CD14-positive monocyte (primary cell): ENCODE results near the gene BRI3. TPM values are rescaled to one million over a fixed set of nuclear protein-coding genes. Genes with fewer than 3 reads are reported as not detected.
A peak's percentile ranks its signal among the peaks of the same experiment; 100 is the strongest.

Experiments used
- DNase-seq, 3 donors: peaks; one replicate each; pipeline ENCODE4 v3.0.0-alpha.2; 2011 to 2022
- H2AFZ ChIP-seq: 2 replicates; pipeline ENCODE4 v1.6.0; 2012; ENCODE audit warnings: mild to moderate bottlenecking, low read depth, low read length, inconsistent platforms; ENCODE audit not compliant: insufficient read depth, poor library complexity, severe bottlenecking
- H3K27ac ChIP-seq, 2 donors: 1 replicate in 1 of 2; 2 replicates in 1 of 2; pipeline ENCODE4 v1.5.1; 2012 to 2013; ENCODE audit warnings: low read length in 2 of 2, control low read depth in 1 of 2, inconsistent platforms in 1 of 2, low read depth in 1 of 2, mild to moderate bottlenecking in 1 of 2
- H3K27me3 ChIP-seq, 2 donors: one replicate each; pipeline versions ENCODE4 v1.6.0 to v1.6.1; 2011 to 2013; ENCODE audit warnings: low read length in 2 of 2; ENCODE audit not compliant: control insufficient read depth in 2 of 2, insufficient read depth in 2 of 2
- H3K36me3 ChIP-seq, 2 donors: replicated peaks in 1 of 2; 1 replicate in 1 of 2; 2 replicates in 1 of 2; pipeline versions ENCODE4 v1.5.1 to v1.6.1; 2012 to 2013; ENCODE audit warnings: low read length in 2 of 2, control low read depth in 1 of 2, inconsistent platforms in 1 of 2, mild to moderate bottlenecking in 1 of 2; ENCODE audit not compliant: insufficient read depth in 2 of 2, control insufficient read depth in 1 of 2
- H3K4me1 ChIP-seq, 2 donors: 1 replicate in 1 of 2; 2 replicates in 1 of 2; pipeline versions ENCODE4 v1.5.1 to v1.6.1; 2012 to 2013; ENCODE audit warnings: low read length in 2 of 2, control low read depth in 1 of 2, inconsistent platforms in 1 of 2, mild to moderate bottlenecking in 1 of 2, moderate library complexity in 1 of 2; ENCODE audit not compliant: insufficient read depth in 2 of 2, control insufficient read depth in 1 of 2
- H3K4me2 ChIP-seq: replicated peaks from 2 replicates; pipeline ENCODE3; 2012; ENCODE audit warnings: low read length, moderate library complexity, mild to moderate bottlenecking; ENCODE audit not compliant: poor library complexity, severe bottlenecking; ENCODE audit errors: extremely low read depth
- H3K4me3 ChIP-seq, 3 experiments: fragments of 200-600 bp in 1 of 3; sonication (generic) in 1 of 3; replicated peaks in 1 of 3; 1 replicate in 2 of 3; 2 replicates in 1 of 3; pipeline ENCODE4 v1.5.1; 2011 to 2013; ENCODE audit warnings: low read length in 3 of 3, mild to moderate bottlenecking in 3 of 3, control low read depth in 2 of 3, low read depth in 2 of 3, inconsistent platforms in 1 of 3, moderate library complexity in 1 of 3
- H3K79me2 ChIP-seq: 2 replicates; pipeline ENCODE4 v1.6.0; 2012; ENCODE audit warnings: mild to moderate bottlenecking, control low read depth, inconsistent platforms, low read length, moderate library complexity; ENCODE audit not compliant: insufficient read depth
- H3K9ac ChIP-seq: 2 replicates; pipeline ENCODE4 v1.6.0; 2017; ENCODE audit warnings: low read length, mild to moderate bottlenecking; ENCODE audit not compliant: insufficient read depth, poor library complexity, severe bottlenecking
- H3K9me3 ChIP-seq, 2 donors: replicated peaks in 1 of 2; 1 replicate in 1 of 2; 2 replicates in 1 of 2; pipeline versions ENCODE4 v1.5.1 to v1.6.1; 2012 to 2013; ENCODE audit warnings: low read length in 2 of 2, control low read depth in 1 of 2; ENCODE audit not compliant: control insufficient read depth in 1 of 2, insufficient read depth in 1 of 2
- H4K20me1 ChIP-seq: 2 replicates; pipeline ENCODE4 v1.6.0; 2012; ENCODE audit warnings: mild to moderate bottlenecking, low read length, control low read depth, moderate library complexity; ENCODE audit not compliant: insufficient read depth
- H3K27ac Mint-ChIP-seq, 7 donors: one replicate each; pipeline ENCODE4 v1.8.0; 2020; ENCODE audit warnings: mild to moderate bottlenecking in 7 of 7, mixed read lengths in 7 of 7, moderate library complexity in 6 of 7, inconsistent platforms in 2 of 7
- H3K27me3 Mint-ChIP-seq, 3 donors: one replicate each; pipeline ENCODE4 v1.8.0; 2021 to 2022; ENCODE audit warnings: low read depth in 3 of 3, mild to moderate bottlenecking in 3 of 3, mixed read lengths in 3 of 3, moderate library complexity in 3 of 3, inconsistent platforms in 1 of 3
- H3K36me3 Mint-ChIP-seq, 2 donors: one replicate each; pipeline ENCODE4 v1.8.0; 2020; ENCODE audit warnings: mixed read lengths in 2 of 2, inconsistent platforms in 1 of 2, mild to moderate bottlenecking in 1 of 2
- H3K4me1 Mint-ChIP-seq: one replicate; pipeline ENCODE4 v1.8.0; 2020; ENCODE audit warnings: mild to moderate bottlenecking, mixed read lengths
- H3K4me3 Mint-ChIP-seq, 2 donors: one replicate each; pipeline ENCODE4 v1.8.0; 2020; ENCODE audit warnings: mild to moderate bottlenecking in 2 of 2, mixed read lengths in 2 of 2, moderate library complexity in 1 of 2
- H3K9me3 Mint-ChIP-seq, 7 donors: one replicate each; pipeline ENCODE4 v1.8.0; 2020 to 2022; ENCODE audit warnings: mixed read lengths in 7 of 7, mild to moderate bottlenecking in 6 of 7, moderate library complexity in 6 of 7, inconsistent platforms in 2 of 7
- WGBS: methylation state at CpG from one replicate; pipeline ENCODE4 v1.1.5; 2013; ENCODE audit warnings: missing lambda C conversion rate; ENCODE audit not compliant: insufficient coverage; 5-methylcytosine and 5-hydroxymethylcytosine counted together
- intact Hi-C, 2 donors: fragments of 100-400 bp; cut with micrococcal nuclease; formaldehyde crosslinking; loops; one replicate each; pipeline versions ENCODE4 v1.15.0 to v1.15.1; 2023
- polyA plus RNA-seq, 3 donors: library from polyadenylated mRNA; depleted of rRNA in 1 of 3; unstranded in 2 of 3; stranded (reverse) in 1 of 3; fragments of 300-500 nt in 2 of 3; fragments of >200 nt in 1 of 3; fragmentation: Illumina TruSeq in 2 of 3; gene quantifications; 1 replicate in 2 of 3; 2 replicates in 1 of 3; pipeline ENCODE4 v1.2.3, GENCODE V29; 2012 to 2021
- TF ChIP-seq, protein P1 (sequence below): fragments of 200-600 bp; IDR thresholded peaks from one replicate; pipeline ENCODE4 v1.8.0; 2022; ENCODE audit warnings: antibody characterized with exemption, mild to moderate bottlenecking

The BRI3 gene
- polyA plus RNA-seq, 3 donors: 120 to 273 (median 149) TPM

DNA sequence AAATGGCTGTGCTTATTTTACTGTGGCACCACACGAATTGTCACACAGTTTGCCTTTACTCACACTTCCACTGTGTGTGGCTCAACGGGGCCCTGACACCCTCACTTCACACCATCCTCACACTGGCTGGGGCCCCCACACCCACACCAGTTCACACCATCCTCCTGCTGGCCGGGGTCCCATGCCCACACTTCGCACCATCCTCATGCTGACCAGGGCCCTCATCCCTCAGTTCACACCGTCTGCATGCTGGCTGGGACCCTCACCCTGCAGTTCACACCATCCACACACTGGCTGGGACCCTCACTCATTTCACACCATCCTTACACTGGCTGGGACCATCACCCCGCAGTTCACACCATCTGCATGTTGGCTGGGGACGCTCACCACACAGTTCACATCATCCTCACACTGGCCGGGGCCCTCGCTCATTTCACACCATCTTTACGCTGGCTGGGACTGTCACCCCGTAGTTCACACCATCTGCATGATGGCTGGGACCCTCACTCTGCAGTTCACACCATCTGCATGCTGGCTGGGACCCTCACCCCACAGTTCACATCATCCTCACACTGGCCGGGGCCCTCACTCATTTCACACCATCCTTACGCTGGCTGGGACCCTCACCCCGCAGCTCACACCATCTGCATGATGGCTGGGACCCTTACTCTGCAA lies 36.0 kb downstream of the BRI3 start:
- H3K36me3 Mint-ChIP-seq: no peaks in the 10 kb centered on the region
- H4K20me1 ChIP-seq: no peaks in the 10 kb centered on the region
- H3K27ac ChIP-seq: no peak overlapping the region
- H3K9me3 ChIP-seq: no peaks in the 10 kb centered on the region
- peaks cover 2 to 5% (median 4%) of the 10 kb centered on the region in 3 donors for H3K27me3 Mint-ChIP-seq
- TF ChIP-seq, protein P1, sequence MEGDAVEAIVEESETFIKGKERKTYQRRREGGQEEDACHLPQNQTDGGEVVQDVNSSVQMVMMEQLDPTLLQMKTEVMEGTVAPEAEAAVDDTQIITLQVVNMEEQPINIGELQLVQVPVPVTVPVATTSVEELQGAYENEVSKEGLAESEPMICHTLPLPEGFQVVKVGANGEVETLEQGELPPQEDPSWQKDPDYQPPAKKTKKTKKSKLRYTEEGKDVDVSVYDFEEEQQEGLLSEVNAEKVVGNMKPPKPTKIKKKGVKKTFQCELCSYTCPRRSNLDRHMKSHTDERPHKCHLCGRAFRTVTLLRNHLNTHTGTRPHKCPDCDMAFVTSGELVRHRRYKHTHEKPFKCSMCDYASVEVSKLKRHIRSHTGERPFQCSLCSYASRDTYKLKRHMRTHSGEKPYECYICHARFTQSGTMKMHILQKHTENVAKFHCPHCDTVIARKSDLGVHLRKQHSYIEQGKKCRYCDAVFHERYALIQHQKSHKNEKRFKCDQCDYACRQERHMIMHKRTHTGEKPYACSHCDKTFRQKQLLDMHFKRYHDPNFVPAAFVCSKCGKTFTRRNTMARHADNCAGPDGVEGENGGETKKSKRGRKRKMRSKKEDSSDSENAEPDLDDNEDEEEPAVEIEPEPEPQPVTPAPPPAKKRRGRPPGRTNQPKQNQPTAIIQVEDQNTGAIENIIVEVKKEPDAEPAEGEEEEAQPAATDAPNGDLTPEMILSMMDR: no peak
- H3K9me3 Mint-ChIP-seq: peaks cover 0 to 9% (median 3%) of the 10 kb centered on the region in 7 donors
- intact Hi-C loops: no loop called here
- H3K79me2 ChIP-seq: no peaks in the 10 kb centered on the region
- H3K36me3 ChIP-seq: no peaks in the 10 kb centered on the region
- WGBS: 91% methylated on average over 13 of the region's 14 CpGs
- H3K4me3 Mint-ChIP-seq: no peak overlapping the region
- no peak for DNase-seq
- no peak overlapping the region for H2AFZ ChIP-seq
- H3K27me3 ChIP-seq: no peaks in the 10 kb centered on the region
- no peak overlapping the region for H3K9ac ChIP-seq
- no peak overlapping the region for H3K4me2 ChIP-seq
- no peak overlapping the region for H3K4me3 ChIP-seq
- peak overlapping the region in 1 of 7 donors; percentile 37 for H3K27ac Mint-ChIP-seq
- peaks cover 2% of the 10 kb centered on the region for H3K4me1 Mint-ChIP-seq
- H3K4me1 ChIP-seq: no peaks in the 10 kb centered on the region

DNA sequence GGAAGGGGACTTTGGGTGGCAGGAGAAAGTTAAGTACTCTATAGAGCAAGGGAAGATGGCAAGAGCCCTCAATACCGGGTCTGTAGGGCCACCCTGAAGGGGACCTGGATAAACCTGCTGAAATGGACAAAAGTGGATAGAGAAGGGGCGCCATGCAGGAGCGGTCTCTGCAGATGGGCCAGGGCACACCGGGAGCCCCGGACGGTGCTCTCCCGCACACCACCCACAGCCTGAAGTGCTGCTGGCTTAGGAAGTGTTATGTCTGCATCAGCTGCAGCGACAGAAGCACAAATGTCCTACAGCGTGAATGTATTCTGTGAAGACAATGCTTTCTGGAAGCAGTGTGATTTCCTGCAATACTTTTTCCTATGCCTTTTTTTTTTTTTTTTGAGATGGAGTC lies 37.7 kb downstream of the BRI3 start:
- no peak overlapping the region for H3K4me3 ChIP-seq
- H3K4me2 ChIP-seq: no peak overlapping the region
- no peak for DNase-seq
- Mint-ChIP-seq H3K36me3 (no peaks in the 10 kb centered on the region), H3K4me3 (no peak overlapping the region), H3K27ac (peak overlapping the region in 1 of 7 donors; percentile 38), H3K27me3 (peaks cover 12 to 21% (median 13%) of the 10 kb centered on the region in 3 donors), H3K9me3 (peaks cover 0 to 9% (median 3%) of the 10 kb centered on the region in 7 donors), H3K4me1 (peaks cover 5% of the 10 kb centered on the region)
- no peak overlapping the region for H3K27ac ChIP-seq
- H3K4me1 ChIP-seq: no peaks in the 10 kb centered on the region
- WGBS: 97% methylated on average over 9 of the region's 9 CpGs
- no peaks in the 10 kb centered on the region for H3K9me3 ChIP-seq
- H3K27me3 ChIP-seq: peaks cover 0 to 5% of the 10 kb centered on the region in 2 donors
- no peaks in the 10 kb centered on the region for H4K20me1 ChIP-seq
- no peaks in the 10 kb centered on the region for H3K79me2 ChIP-seq
- intact Hi-C loops: no loop called here
- TF ChIP-seq, protein P1: no peak
- no peak overlapping the region for H2AFZ ChIP-seq
- H3K9ac ChIP-seq: no peak overlapping the region
- H3K36me3 ChIP-seq: no peaks in the 10 kb centered on the region
